Lower lobe of right lung (tissue), 2 donors: ENCODE results near the gene SKAP1. TPM values are rescaled to one million over a fixed set of nuclear protein-coding genes. Genes with fewer than 3 reads are reported as not detected.

ENCODE experiments used
- ATAC-seq, 2 donors: fragments of 200-7000 bp; cut with Tn5 transposase; one replicate each; pipeline ENCODE4 v1.9.1; 2020 to 2022; ENCODE audit warnings: mild to moderate bottlenecking in 2 of 2, moderate library complexity in 2 of 2
- DNase-seq: peaks from one replicate; pipeline ENCODE4 v3.0.0-alpha.2; 2020
- H3K27ac ChIP-seq: fragments of 200-600 bp; one replicate; pipeline ENCODE4 v1.8.0; 2022
- H3K27me3 ChIP-seq: fragments of 200-600 bp; one replicate; pipeline ENCODE4 v1.8.0; 2022; ENCODE audit warnings: low read depth
- H3K36me3 ChIP-seq: fragments of 200-600 bp; one replicate; pipeline ENCODE4 v1.8.0; 2022; ENCODE audit warnings: mild to moderate bottlenecking
- H3K4me1 ChIP-seq: fragments of 200-600 bp; one replicate; pipeline ENCODE4 v1.8.0; 2022
- H3K4me3 ChIP-seq: fragments of 200-600 bp; one replicate; pipeline ENCODE4 v1.8.0; 2022; ENCODE audit warnings: mild to moderate bottlenecking
- H3K9me3 ChIP-seq: fragments of 200-600 bp; one replicate; pipeline ENCODE4 v1.8.0; 2022
- intact Hi-C: fragments of 100-400 bp; cut with DNase I; formaldehyde crosslinking; loops from one replicate; pipeline ENCODE4 v1.11.0; 2022
- total RNA-seq: library from RNA; stranded (reverse); fragmentation: NEBNext Ultra II Directional; extraction: Animal tissue kit (Norgen Biotek cat#: 25700); gene quantifications from one replicate; pipeline ENCODE4 v1.2.1, GENCODE V29; 2021
- TF ChIP-seq, protein P1 (sequence below): fragments of 200-600 bp; IDR thresholded peaks from one replicate; pipeline ENCODE4 v1.8.0; 2022; ENCODE audit warnings: antibody characterized with exemption, mild to moderate bottlenecking
- donor health status: DM: no; HTN: yes; CAD: no; lungs with severe emphysema.

Gene SKAP1
- total RNA-seq, 1 donor from 2014 or later, result 6.4 TPM

- H3K27ac ChIP-seq, result no peak overlapping the region
- peaks cover 30% of the 10 kb centered on the region for H3K4me1 ChIP-seq
- H3K9me3 ChIP-seq, result no peaks in the 10 kb centered on the region
- intact Hi-C loops, result no loop called here
- H3K4me3 ChIP-seq, result no peak overlapping the region
- no peaks in the 10 kb centered on the region for H3K27me3 ChIP-seq
- H3K36me3 ChIP-seq, result peaks cover 39% of the 10 kb centered on the region
- TF ChIP-seq, protein P1, sequence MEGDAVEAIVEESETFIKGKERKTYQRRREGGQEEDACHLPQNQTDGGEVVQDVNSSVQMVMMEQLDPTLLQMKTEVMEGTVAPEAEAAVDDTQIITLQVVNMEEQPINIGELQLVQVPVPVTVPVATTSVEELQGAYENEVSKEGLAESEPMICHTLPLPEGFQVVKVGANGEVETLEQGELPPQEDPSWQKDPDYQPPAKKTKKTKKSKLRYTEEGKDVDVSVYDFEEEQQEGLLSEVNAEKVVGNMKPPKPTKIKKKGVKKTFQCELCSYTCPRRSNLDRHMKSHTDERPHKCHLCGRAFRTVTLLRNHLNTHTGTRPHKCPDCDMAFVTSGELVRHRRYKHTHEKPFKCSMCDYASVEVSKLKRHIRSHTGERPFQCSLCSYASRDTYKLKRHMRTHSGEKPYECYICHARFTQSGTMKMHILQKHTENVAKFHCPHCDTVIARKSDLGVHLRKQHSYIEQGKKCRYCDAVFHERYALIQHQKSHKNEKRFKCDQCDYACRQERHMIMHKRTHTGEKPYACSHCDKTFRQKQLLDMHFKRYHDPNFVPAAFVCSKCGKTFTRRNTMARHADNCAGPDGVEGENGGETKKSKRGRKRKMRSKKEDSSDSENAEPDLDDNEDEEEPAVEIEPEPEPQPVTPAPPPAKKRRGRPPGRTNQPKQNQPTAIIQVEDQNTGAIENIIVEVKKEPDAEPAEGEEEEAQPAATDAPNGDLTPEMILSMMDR, result no peak
- no peak for ATAC-seq
- DNase-seq, result no peak
Observed at GRCh38 chr17:48111937-48112241, 318.1 kb downstream of the SKAP1 start.

DNA sequence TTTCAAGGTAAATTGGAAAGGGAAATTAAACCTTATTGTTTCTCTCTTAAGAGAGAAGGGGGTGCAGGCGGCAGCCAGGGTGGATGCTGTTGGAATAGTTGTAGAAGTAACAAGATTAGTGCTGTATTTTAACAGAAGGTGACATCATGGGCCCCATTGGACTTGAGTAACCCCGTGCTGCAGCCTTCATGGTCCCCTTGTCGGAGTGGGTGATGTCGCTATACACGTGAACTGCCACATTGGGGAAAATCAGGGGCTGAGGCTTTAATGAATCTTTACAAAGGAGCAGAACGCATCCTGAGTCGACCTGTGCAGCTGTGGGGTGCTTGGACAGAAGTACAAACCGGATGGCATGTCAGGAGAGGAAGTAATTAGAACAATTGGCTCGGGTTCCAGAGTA lies 319.3 kb downstream of the SKAP1 start:
- Histone ChIP-seq H3K36me3 (peaks cover 27% of the 10 kb centered on the region), H3K4me3 (no peak overlapping the region), H3K27ac (no peak overlapping the region)

DNA sequence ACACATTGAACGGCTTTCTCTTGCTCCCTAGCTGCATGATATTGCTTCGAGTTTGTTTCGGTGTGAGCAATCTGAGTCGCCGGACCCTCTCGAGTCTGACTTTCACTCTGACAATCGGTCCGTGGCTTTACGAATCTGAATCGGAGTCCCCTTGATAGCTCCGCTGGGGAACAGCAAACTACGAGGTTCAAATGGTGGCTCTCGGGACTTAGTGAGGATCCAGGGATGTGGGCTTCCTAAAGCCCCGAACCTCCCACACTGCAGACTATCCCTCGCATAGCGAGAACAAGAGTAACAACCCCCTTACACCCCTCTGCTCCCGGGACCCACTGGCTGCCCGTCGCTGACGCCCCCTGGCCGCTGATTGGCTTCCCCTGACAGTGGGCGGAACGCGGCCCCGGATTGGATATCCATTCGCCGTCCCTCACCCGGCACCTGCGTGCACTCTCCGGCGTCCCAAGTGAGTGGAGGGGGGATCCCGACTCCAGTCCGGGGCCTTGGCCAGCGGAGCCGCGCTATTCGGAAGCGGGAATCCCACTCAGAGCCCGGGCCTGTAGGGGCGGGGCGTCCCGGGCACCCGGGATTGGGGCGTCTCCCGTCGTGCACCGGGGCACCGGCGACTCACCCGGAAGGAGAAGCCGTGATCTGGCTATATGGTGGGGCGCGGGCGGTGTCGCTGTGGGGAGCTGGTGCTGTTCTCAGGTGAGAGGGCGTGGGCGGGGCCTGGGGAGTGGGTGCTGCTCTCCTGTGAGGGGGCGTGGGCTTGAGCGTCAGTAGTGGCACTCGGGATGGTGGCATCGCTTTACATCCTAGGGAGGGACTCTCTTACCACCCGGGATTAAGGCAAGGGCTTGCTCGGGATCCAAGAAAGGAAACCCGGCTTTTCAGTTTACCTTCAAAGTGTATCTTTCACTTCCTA lies 322.6 kb downstream of the SKAP1 start, which contains the start of gene SNX11:
SNX11 (plus strand) TSS at position 630 of the 919 bp plus-strand sequence. CDS start 4,278 bp downstream, outside the sequence.
- Histone ChIP-seq H3K27me3 (no peaks in the 10 kb centered on the region), H3K4me3 (peak within 1 kb of the TSS; percentile 94), H3K4me1 (peaks cover 27% of the 10 kb centered on the region), H3K36me3 (no peaks in the 10 kb centered on the region), H3K27ac (peak within 1 kb of the TSS; percentile 96), H3K9me3 (no peaks in the 10 kb centered on the region)
- TF ChIP-seq, protein P1, result peak; percentile 24
- intact Hi-C loops, result no loop called here
- peak; percentile 95 for DNase-seq
- peak; percentile 98 to 99 for ATAC-seq

More for the DNA sequence above, 319.3 kb downstream of the SKAP1 start:
- H3K27me3 ChIP-seq, result no peaks in the 10 kb centered on the region
- H3K9me3 ChIP-seq, result no peaks in the 10 kb centered on the region
- H3K4me1 ChIP-seq, result peaks cover 35% of the 10 kb centered on the region
- intact Hi-C loops, result no loop called here
- ATAC-seq (no peak), DNase-seq (no peak)
- TF ChIP-seq, protein P1, result no peak

GRCh38 chr17:48106802-48107136 lies 323.2 kb downstream of the SKAP1 start:
- H3K27me3 ChIP-seq, result no peaks in the 10 kb centered on the region
- no peaks in the 10 kb centered on the region for H3K9me3 ChIP-seq
- DNase-seq, result no peak
- TF ChIP-seq, protein P1, result no peak
- H3K36me3 ChIP-seq, result no peaks in the 10 kb centered on the region
- ATAC-seq, result no peak
- peak overlapping the region; percentile 94 for H3K4me3 ChIP-seq
- peaks cover 27% of the 10 kb centered on the region for H3K4me1 ChIP-seq
- intact Hi-C loops, result no loop called here
- peak overlapping the region; percentile 96 for H3K27ac ChIP-seq

- DNase-seq (no peak), ATAC-seq (no peak)
- intact Hi-C loops, result no loop called here
- Histone ChIP-seq H3K36me3 (no peaks in the 10 kb centered on the region), H3K4me3 (no peak overlapping the region), H3K9me3 (no peaks in the 10 kb centered on the region), H3K27ac (no peak overlapping the region), H3K27me3 (no peaks in the 10 kb centered on the region), H3K4me1 (peaks cover 30% of the 10 kb centered on the region)
- TF ChIP-seq, protein P1, result no peak
Observed at GRCh38 chr17:48104440-48104839, 325.6 kb downstream of the SKAP1 start.
